GM06990 (cell line): ENCODE data around the gene SHISAL2A.

Experiments
- DNase-seq: peaks from one replicate; pipeline ENCODE4 v3.0.0-alpha.2; 2011; ENCODE audit not compliant: insufficient read length; ENCODE audit errors: extremely low read depth
- H3K27me3 ChIP-seq: replicated peaks from 2 replicates; pipeline ENCODE4 v1.6.0; 2011; ENCODE audit warnings: low read length; ENCODE audit not compliant: control insufficient read depth, insufficient read depth
- H3K36me3 ChIP-seq: 2 replicates; pipeline ENCODE4 v1.5.1; 2011; ENCODE audit warnings: low read length; ENCODE audit not compliant: control insufficient read depth, insufficient read depth
- H3K4me3 ChIP-seq: replicated peaks from 2 replicates; pipeline ENCODE4 v1.5.1; 2011; ENCODE audit warnings: low read depth, mild to moderate bottlenecking, control low read depth, low read length
- TF ChIP-seq, protein P1 (sequence below): IDR thresholded peaks from 2 replicates; pipeline ENCODE4 v1.5.1; 2011; ENCODE audit warnings: low read length, control low read depth, mild to moderate bottlenecking, inconsistent platforms; ENCODE audit not compliant: insufficient read depth, poor library complexity, severe bottlenecking

The SHISAL2A gene

DNA sequence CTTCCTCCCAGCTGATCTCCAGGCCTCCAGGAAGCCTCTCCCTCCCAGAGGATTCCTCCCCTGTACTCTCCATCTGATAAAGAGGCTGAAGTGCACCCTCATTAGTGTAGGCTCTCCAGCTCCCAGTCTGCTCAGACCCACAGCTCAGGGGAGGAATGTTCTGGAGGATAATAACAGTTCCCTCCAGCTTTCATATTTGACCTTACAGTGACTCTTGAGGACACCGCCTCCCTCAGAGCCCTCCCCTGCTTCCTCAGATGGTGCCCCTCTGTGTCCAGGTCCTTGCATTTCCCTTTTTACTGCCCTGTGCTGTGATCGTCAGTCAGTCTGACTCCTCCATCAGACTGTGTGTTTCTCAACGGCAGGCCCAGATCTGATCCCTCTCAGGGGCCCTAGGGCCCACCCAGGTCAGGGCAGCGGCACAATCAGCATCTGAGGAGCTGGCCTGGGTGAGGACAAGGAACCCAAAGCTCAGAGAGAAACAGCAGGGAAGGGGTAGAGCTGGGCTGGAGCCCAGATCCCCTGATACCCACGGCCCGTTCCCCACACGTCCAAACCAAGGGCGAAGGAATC is 1.1 kb upstream of the SHISAL2A start:
- TF ChIP-seq, protein P1, sequence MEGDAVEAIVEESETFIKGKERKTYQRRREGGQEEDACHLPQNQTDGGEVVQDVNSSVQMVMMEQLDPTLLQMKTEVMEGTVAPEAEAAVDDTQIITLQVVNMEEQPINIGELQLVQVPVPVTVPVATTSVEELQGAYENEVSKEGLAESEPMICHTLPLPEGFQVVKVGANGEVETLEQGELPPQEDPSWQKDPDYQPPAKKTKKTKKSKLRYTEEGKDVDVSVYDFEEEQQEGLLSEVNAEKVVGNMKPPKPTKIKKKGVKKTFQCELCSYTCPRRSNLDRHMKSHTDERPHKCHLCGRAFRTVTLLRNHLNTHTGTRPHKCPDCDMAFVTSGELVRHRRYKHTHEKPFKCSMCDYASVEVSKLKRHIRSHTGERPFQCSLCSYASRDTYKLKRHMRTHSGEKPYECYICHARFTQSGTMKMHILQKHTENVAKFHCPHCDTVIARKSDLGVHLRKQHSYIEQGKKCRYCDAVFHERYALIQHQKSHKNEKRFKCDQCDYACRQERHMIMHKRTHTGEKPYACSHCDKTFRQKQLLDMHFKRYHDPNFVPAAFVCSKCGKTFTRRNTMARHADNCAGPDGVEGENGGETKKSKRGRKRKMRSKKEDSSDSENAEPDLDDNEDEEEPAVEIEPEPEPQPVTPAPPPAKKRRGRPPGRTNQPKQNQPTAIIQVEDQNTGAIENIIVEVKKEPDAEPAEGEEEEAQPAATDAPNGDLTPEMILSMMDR = no peak
- H3K4me3 ChIP-seq = no peak overlapping the region
- peaks cover 2% of the 10 kb centered on the region for H3K27me3 ChIP-seq
- H3K36me3 ChIP-seq = no peaks in the 10 kb centered on the region
- DNase-seq = no peak

DNA sequence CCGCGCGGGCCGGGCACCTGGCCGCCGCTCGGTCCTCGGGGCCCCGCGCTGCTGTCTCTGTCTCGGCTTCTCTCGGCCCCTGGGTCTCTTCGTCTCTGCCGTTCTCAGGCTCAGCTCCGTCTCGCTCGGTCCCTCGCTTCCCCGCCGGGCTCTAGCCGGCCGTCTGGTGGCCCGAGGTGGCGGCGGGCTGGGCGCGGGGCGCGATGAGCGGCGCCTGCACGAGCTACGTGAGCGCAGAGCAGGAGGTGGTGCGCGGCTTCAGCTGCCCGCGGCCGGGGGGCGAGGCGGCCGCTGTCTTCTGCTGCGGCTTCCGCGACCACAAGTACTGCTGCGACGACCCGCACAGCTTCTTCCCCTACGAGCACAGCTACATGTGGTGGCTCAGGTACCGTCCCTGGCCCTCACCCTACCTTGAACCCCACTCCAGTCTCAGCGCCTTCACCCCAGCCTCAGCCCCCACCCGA is 355 bp downstream of the SHISAL2A start:
- peak overlapping the region; percentile 38 for H3K4me3 ChIP-seq
- no peaks in the 10 kb centered on the region for H3K36me3 ChIP-seq
- DNase-seq = peak; percentile 48
- peaks cover 2% of the 10 kb centered on the region for H3K27me3 ChIP-seq
- TF ChIP-seq, protein P1 = no peak

DNA sequence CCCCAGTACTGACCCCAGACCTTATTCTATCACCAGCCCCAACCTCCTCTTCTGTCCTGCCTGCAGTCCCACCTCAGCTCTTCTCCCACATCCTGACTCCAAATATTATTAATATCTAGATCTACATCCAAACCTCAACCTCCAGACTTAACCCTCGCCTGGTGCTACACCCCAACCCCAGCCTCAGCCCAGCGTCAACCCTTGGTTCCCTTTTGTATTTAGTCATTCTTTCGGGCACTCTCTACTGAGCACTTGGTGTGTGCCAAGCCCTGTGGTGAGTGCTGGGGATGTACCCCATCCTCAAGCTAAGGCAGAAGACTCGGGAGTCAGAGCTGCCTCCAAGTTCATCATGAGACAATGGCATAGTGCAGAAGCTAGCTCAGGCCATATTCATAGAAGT is 1.1 kb downstream of the SHISAL2A start:
- DNase-seq = no peak
- H3K27me3 ChIP-seq = peaks cover 2% of the 10 kb centered on the region
- TF ChIP-seq, protein P1 = no peak
- no peak overlapping the region for H3K4me3 ChIP-seq
- no peaks in the 10 kb centered on the region for H3K36me3 ChIP-seq

DNA sequence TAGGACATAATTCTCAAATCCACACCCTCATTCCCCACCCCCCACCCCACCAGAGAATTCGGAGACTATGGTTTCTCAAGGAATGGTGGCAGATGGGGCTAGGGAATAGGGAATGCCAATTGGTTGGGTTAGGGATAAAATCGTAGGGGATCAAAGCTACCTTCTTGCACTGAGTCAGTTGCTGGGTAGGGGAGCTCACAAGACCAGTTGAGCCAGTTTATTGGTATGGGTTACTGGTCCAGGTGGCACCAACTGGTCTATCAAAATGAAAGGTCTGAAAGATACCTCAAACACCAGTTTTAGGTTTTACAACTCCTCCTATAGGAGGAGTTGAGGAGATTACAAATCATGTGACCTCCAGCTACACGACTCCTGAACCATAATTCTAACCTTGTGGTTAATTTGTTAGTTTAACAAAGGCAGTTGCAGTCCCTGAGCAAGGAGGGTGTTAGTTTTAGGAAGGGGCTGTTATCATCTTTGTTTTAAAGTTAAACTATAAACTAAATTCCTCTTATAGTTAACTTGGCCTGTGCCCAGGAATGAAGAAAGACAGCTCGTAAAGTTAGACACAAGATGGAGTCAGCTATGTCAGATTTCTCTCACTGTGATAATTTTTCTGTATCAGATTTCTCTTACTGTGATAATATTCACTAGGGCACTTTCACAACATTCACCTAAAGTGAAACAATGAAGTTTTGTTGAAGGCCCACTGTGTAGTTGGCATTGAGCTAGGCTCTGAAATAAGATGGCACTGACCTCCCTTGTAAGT is 2.5 kb downstream of the SHISAL2A start:
- TF ChIP-seq, protein P1 = no peak
- Histone ChIP-seq H3K4me3 (no peak overlapping the region), H3K36me3 (no peaks in the 10 kb centered on the region), H3K27me3 (peaks cover 2% of the 10 kb centered on the region)
- no peak for DNase-seq

DNA sequence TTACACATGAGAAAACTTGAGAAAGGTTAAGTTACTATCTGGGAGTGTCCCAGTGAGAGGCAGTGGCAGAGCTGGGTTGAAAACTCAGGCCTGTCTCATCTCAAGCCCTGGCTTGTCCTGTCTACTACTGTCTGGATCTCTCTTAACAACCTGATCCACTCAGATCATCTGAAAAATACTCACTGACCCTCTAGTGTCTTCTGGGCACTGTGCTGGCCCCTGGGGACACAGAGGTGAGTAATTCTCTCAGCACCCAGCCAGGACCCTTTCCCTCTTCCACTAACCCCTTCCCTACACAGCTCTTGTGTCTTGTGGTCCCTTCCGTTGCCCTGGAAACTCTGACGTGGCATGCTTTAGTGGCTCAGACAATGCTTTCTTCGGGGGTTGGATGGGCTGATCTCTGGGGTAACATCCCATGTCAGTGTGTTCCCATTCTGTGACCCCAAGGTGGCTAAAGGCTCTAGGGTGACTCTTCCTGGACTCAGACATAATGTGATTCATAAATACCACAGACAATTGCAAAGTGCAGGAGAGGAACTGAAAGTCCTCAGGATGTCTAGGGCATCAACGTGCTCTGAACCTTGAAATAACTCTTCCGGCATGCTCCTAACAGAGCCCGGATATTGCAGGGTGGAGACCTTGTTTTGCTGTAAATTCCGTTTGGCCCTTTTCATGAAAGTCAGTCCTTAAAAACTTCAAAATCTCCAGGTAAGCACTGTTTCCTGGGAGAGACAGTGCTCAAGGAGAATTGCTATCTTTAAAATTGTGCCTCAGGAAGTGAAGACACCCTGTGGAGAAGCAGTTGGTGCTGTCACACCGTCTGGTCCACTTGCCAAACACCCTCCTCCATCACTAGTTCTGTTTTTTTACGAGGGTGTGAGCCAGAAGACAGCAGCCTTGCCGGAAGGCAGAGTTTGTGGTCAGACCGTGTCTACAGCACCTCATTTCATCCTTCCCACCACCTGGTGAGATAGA is 4.0 kb downstream of the SHISAL2A start:
- peak overlapping the region; percentile 3; the same call in 1 of the 2 replicates for H3K4me3 ChIP-seq
- no peaks in the 10 kb centered on the region for H3K36me3 ChIP-seq
- H3K27me3 ChIP-seq = peaks cover 2% of the 10 kb centered on the region; the same call in 1 of the 2 replicates
- TF ChIP-seq, protein P1 = no peak
- peak; percentile 79 for DNase-seq
